ENCODE measurements around the gene KIF24. TPM values are rescaled to one million over a fixed set of nuclear protein-coding genes. Genes with fewer than 3 reads are reported as not detected.

KIF24 gene
- polyA plus RNA-seq, 1 of the 3 experiments (the other 2 are of a cell fraction) = 1.2 TPM

- Histone ChIP-seq H3K9me2 (no peaks in the 10 kb centered on the region), H3K4me1 (ENCODE audit: control insufficient read depth in 1 of 2, insufficient read depth in 2 of 2, low read depth in 1 of 2, low read length in 1 of 2) (peaks cover 4 to 7% of the 10 kb centered on the region in 2 experiments; a peak in 3 of 4 replicates), H3K9ac (no peak overlapping the region), H3K4me2 (no peak overlapping the region), H3F3A (replicated peaks; ENCODE audit: insufficient read depth) (peaks cover 3% of the 10 kb centered on the region), H3K9me3 (no peaks in the 10 kb centered on the region), H3K4me3 (ENCODE audit: low read depth in 2 of 2, low read length in 1 of 2) (no peak overlapping the region), H3K27me3 (ENCODE audit: insufficient read depth) (no peaks in the 10 kb centered on the region), H3K36me3 (replicated peaks in 1 of 2; ENCODE audit: control insufficient read depth in 1 of 2, insufficient read depth in 2 of 2, low read length in 1 of 2) (no peaks in the 10 kb centered on the region), H3K79me2 (ENCODE audit: insufficient read depth) (peaks cover 44% of the 10 kb centered on the region), H3K27ac (ENCODE audit: low read depth in 2 of 2, low read length in 1 of 2) (no peak overlapping the region), H4K20me1 (ENCODE audit: insufficient read depth) (no peaks in the 10 kb centered on the region), H2AFZ (ENCODE audit: low read depth) (no peak overlapping the region; the same call in 1 of the 2 replicates)
- CTCF ChIA-PET = interaction anchor here (0.7 kb wide), 1 partner anchor 166 kb away, joined by 3 read pairs; no protein-coding TSS in a partner anchor
- POLR2A ChIA-PET = no interaction called here
- WGBS (ENCODE audit: low lambda C conversion rate) = 73% methylated on average over 2 of the region's 2 CpGs
- DNase-seq = no peak
- no peak for TF ChIP-seq REST (IDR thresholded peaks at IDR 0.05; ENCODE audit: low read depth, low read length)
- TF ChIP-seq CHD2 (IDR thresholded peaks at IDR 0.05; ENCODE audit: low read length, partially characterized antibody) = no peak
- TF ChIP-seq EP300 (IDR thresholded peaks at IDR 0.05; ENCODE audit: borderline replicate concordance in 1 of 2, low read depth in 1 of 2, low read length in 1 of 2) = no peak
- no peak for TF ChIP-seq SMC3 (IDR thresholded peaks at IDR 0.05; ENCODE audit: low read depth, low read length)
- TF ChIP-seq USF2 (IDR thresholded peaks at IDR 0.05; ENCODE audit: borderline replicate concordance, low read depth, low read length) = no peak
- no peak for TF ChIP-seq NFIC (IDR thresholded peaks at IDR 0.05; ENCODE audit: borderline replicate concordance)
- TF ChIP-seq RXRA (IDR thresholded peaks at IDR 0.05; ENCODE audit: borderline replicate concordance, low read depth) = no peak
- TF ChIP-seq FOSL2 (IDR thresholded peaks at IDR 0.05; ENCODE audit: borderline replicate concordance, low read depth) = no peak
- no peak for TF ChIP-seq FOXM1 (IDR thresholded peaks at IDR 0.05; ENCODE audit: low read depth)
- TF ChIP-seq ELF1 (IDR thresholded peaks at IDR 0.05) = no peak
- TF ChIP-seq MXI1 (IDR thresholded peaks at IDR 0.05; ENCODE audit: low read depth, low read length) = no peak
- no peak for TF ChIP-seq SIN3A (IDR thresholded peaks at IDR 0.05; ENCODE audit: borderline replicate concordance, low read depth, low read length)
- TF ChIP-seq RAD21 (IDR thresholded peaks at IDR 0.05; ENCODE audit: low read length) = no peak
- no peak for TF ChIP-seq IRF3 (IDR thresholded peaks at IDR 0.05; ENCODE audit: low read depth, low read length)
- no peak for TF ChIP-seq TEAD4 (IDR thresholded peaks at IDR 0.05; ENCODE audit: borderline replicate concordance, insufficient read depth)
- TF ChIP-seq EZH2phosphoT487 (IDR thresholded peaks at IDR 0.05; ENCODE audit: borderline replicate concordance, low read depth) = no peak
- TF ChIP-seq JUND (IDR thresholded peaks at IDR 0.05) = no peak
- no peak for TF ChIP-seq RCOR1 (IDR thresholded peaks at IDR 0.05; ENCODE audit: low read length)
- TF ChIP-seq PBX3 (IDR thresholded peaks at IDR 0.05) = no peak
- TF ChIP-seq POLR2AphosphoS5 (IDR thresholded peaks at IDR 0.05; ENCODE audit: low read depth, low read length) = no peak
Measured at GRCh38 chr9:34322899-34323591, 6.0 kb downstream of the KIF24 start.
